Measurements from ENCODE around the gene SSC4D. TPM values are rescaled to one million over a fixed set of nuclear protein-coding genes. Genes with fewer than 3 reads are reported as not detected.
"Not testable (repeated sequence)": the region's sequence is repeated elsewhere in the genome, so short reads cannot be mapped to it uniquely, and the experiment has no call there.

The SSC4D gene
- total RNA-seq, 4 donors from 2014 or later = 0.39 to 0.66 (median 0.46) TPM; not detected in 1

- no peak overlapping the region for H3K27ac ChIP-seq (replicated peaks in 1 of 4)
- no peaks in the 10 kb centered on the region for H3K27me3 ChIP-seq
- H3K4me3 ChIP-seq = no peak overlapping the region
- no peaks in the 10 kb centered on the region for H3K9me3 ChIP-seq
- no peak for DNase-seq (ENCODE audit: extremely low spot score)
- 90% methylated on average over 9 of the region's 9 CpGs for WGBS
- intact Hi-C loops (cut with DNase I) = no loop called here
- TF ChIP-seq EP300 (IDR thresholded peaks at IDR 0.05) (no peak), CTCF (IDR thresholded peaks at IDR 0.05) (no peak), POLR2A (IDR thresholded peaks at IDR 0.05; ENCODE audit: low read depth) (no peak), POLR2AphosphoS5 (IDR thresholded peaks at IDR 0.05) (no peak)
- H3K36me3 ChIP-seq = no peaks in the 10 kb centered on the region
- peaks cover 14 to 32% (median 31%) of the 10 kb centered on the region in 4 donors for H3K4me1 ChIP-seq
These were observed 14.5 kb downstream of the SSC4D start for GRCh38 chr7:76394957-76395356.

GRCh38 chr7:76393116-76394031, 16.1 kb downstream of the SSC4D start:
- Histone ChIP-seq H3K27ac (replicated peaks in 1 of 4) (peak overlapping the region; percentile 85 to 91 (median 88)), H3K9me3 (no peaks in the 10 kb centered on the region), H3K36me3 (no peaks in the 10 kb centered on the region), H3K4me1 (peaks cover 24 to 40% (median 38%) of the 10 kb centered on the region in 4 donors), H3K4me3 (peak overlapping the region; percentile 74 to 85 (median 77)), H3K27me3 (no peaks in the 10 kb centered on the region)
- WGBS = 20% methylated on average over 2 of the region's 99 CpGs
- intact Hi-C loops (cut with DNase I) = no loop called here
- peak; percentile 98 for DNase-seq (ENCODE audit: extremely low spot score)
- TF ChIP-seq CTCF (IDR thresholded peaks at IDR 0.05) (peak in 2 of 3 experiments; percentile 15 to 16), POLR2A (IDR thresholded peaks at IDR 0.05; ENCODE audit: low read depth) (peak; percentile 58), POLR2AphosphoS5 (IDR thresholded peaks at IDR 0.05) (peak; percentile 78 to 95), EP300 (IDR thresholded peaks at IDR 0.05) (no peak)

GRCh38 chr7:76392531-76393115, 16.9 kb downstream of the SSC4D start:
- no peaks in the 10 kb centered on the region for H3K36me3 ChIP-seq
- no peaks in the 10 kb centered on the region for H3K27me3 ChIP-seq
- H3K9me3 ChIP-seq = no peaks in the 10 kb centered on the region
- peak overlapping the region; percentile 74 to 85 (median 77) for H3K4me3 ChIP-seq
- intact Hi-C loops (cut with DNase I) = no loop called here
- TF ChIP-seq POLR2AphosphoS5 (IDR thresholded peaks at IDR 0.05) (no peak), EP300 (IDR thresholded peaks at IDR 0.05) (no peak), POLR2A (IDR thresholded peaks at IDR 0.05; ENCODE audit: low read depth) (no peak), CTCF (IDR thresholded peaks at IDR 0.05) (no peak)
- peaks cover 22 to 37% (median 35%) of the 10 kb centered on the region in 4 donors for H3K4me1 ChIP-seq
- 47% methylated on average over 12 of the region's 12 CpGs for WGBS
- H3K27ac ChIP-seq (replicated peaks in 1 of 4) = peak overlapping the region; percentile 85 to 91 (median 88)
- no peak for DNase-seq (ENCODE audit: extremely low spot score)

GRCh38 chr7:76390092-76390491, 19.4 kb downstream of the SSC4D start:
- intact Hi-C loops (cut with DNase I) = no loop called here
- 91% methylated on average over 7 of the region's 13 CpGs for WGBS
- no peak overlapping the region for H3K27ac ChIP-seq (replicated peaks in 1 of 4)

GRCh38 chr7:76387789-76388188, 21.7 kb downstream of the SSC4D start:
- 97% methylated on average over 6 of the region's 6 CpGs for WGBS
- DNase-seq (ENCODE audit: extremely low spot score); H3K27ac ChIP-seq (replicated peaks in 1 of 4); intact Hi-C loops (cut with DNase I); H3K4me3 ChIP-seq; H3K36me3 ChIP-seq; H3K9me3 ChIP-seq; H3K27me3 ChIP-seq: not testable (repeated sequence)
- H3K4me1 ChIP-seq = peaks cover 10 to 14% (median 13%) of the 10 kb centered on the region in 4 donors

More at GRCh38 chr7:76390092-76390491, 19.4 kb downstream of the SSC4D start:
- no peak overlapping the region for H3K4me3 ChIP-seq
- DNase-seq (ENCODE audit: extremely low spot score) = no peak
- no peaks in the 10 kb centered on the region for H3K36me3 ChIP-seq
- H3K4me1 ChIP-seq = peaks cover 14 to 26% (median 22%) of the 10 kb centered on the region in 4 donors
- no peaks in the 10 kb centered on the region for H3K9me3 ChIP-seq
- TF ChIP-seq EP300 (IDR thresholded peaks at IDR 0.05) = no peak
- no peak for TF ChIP-seq POLR2A (IDR thresholded peaks at IDR 0.05; ENCODE audit: low read depth)
- no peak for TF ChIP-seq CTCF (IDR thresholded peaks at IDR 0.05)
- TF ChIP-seq POLR2AphosphoS5 (IDR thresholded peaks at IDR 0.05) = no peak
- no peaks in the 10 kb centered on the region for H3K27me3 ChIP-seq
